ENCODE data around the gene SLC39A11. TPM values are rescaled to one million over a fixed set of nuclear protein-coding genes. Genes with fewer than 3 reads are reported as not detected.

SLC39A11 gene
- polyA plus RNA-seq, 1 of the 3 experiments (the other 2 are of a cell fraction): 23.5 TPM

- Histone ChIP-seq H3F3A (replicated peaks; ENCODE audit: insufficient read depth) (no peaks in the 10 kb centered on the region), H2AFZ (ENCODE audit: low read depth) (no peak overlapping the region), H3K9me3 (no peaks in the 10 kb centered on the region), H3K4me1 (ENCODE audit: control insufficient read depth in 1 of 2, insufficient read depth in 2 of 2, low read depth in 1 of 2, low read length in 1 of 2) (peaks cover under 1 to 6% of the 10 kb centered on the region in 2 experiments; a peak in 1 of 4 replicates), H4K20me1 (ENCODE audit: insufficient read depth) (no peaks in the 10 kb centered on the region), H3K4me3 (ENCODE audit: low read depth in 2 of 2, low read length in 1 of 2) (no peak overlapping the region), H3K27ac (ENCODE audit: low read depth in 2 of 2, low read length in 1 of 2) (no peak overlapping the region), H3K9ac (no peak overlapping the region), H3K9me2 (no peaks in the 10 kb centered on the region), H3K79me2 (ENCODE audit: insufficient read depth) (0 out of 2 replicates have a peak, but pooled peaks cover 3% of the 10 kb centered on the region), H3K36me3 (replicated peaks in 1 of 2; ENCODE audit: control insufficient read depth in 1 of 2, insufficient read depth in 2 of 2, low read length in 1 of 2) (no peaks in the 10 kb centered on the region), H3K4me2 (no peak overlapping the region), H3K27me3 (ENCODE audit: insufficient read depth) (no peaks in the 10 kb centered on the region)
- 89% methylated on average over 6 of the region's 6 CpGs for WGBS (ENCODE audit: low lambda C conversion rate)
- ChIA-PET POLR2A (no interaction called here), CTCF (interaction anchor here (0.6 kb wide), 1 partner anchor 30 kb away, joined by 3 read pairs; no protein-coding TSS in a partner anchor)
- no peak for DNase-seq
- TF ChIP-seq TCF12 (IDR thresholded peaks at IDR 0.05) (no peak), NRF1 (IDR thresholded peaks at IDR 0.05; ENCODE audit: low read depth, low read length) (no peak), GABPA (IDR thresholded peaks at IDR 0.05; ENCODE audit: low read depth) (no peak), USF1 (IDR thresholded peaks at IDR 0.05; ENCODE audit: borderline replicate concordance, low read depth) (no peak), MEF2A (IDR thresholded peaks at IDR 0.05; ENCODE audit: borderline replicate concordance, low read depth) (no peak), FOXJ3 (CRISPR knock-in tag; IDR thresholded peaks at IDR 0.05) (no peak), RCOR1 (IDR thresholded peaks at IDR 0.05; ENCODE audit: low read length) (no peak)
Measured at GRCh38 chr17:73096866-73097265, 4.4 kb upstream of the SLC39A11 start.

- no peaks in the 10 kb centered on the region for H3K9me2 ChIP-seq
- POLR2A ChIA-PET: no interaction called here
- no peak for DNase-seq
- no peak overlapping the region for H3K4me2 ChIP-seq
- no peak overlapping the region for H3K9ac ChIP-seq
- no peaks in the 10 kb centered on the region for H4K20me1 ChIP-seq (ENCODE audit: insufficient read depth)
- peaks cover 3 to 10% of the 10 kb centered on the region in 2 experiments; a peak in 2 of 4 replicates for H3K4me1 ChIP-seq (ENCODE audit: control insufficient read depth in 1 of 2, insufficient read depth in 2 of 2, low read depth in 1 of 2, low read length in 1 of 2)
- no peaks in the 10 kb centered on the region for H3F3A ChIP-seq (replicated peaks; ENCODE audit: insufficient read depth)
- no peaks in the 10 kb centered on the region for H3K36me3 ChIP-seq (replicated peaks in 1 of 2; ENCODE audit: control insufficient read depth in 1 of 2, insufficient read depth in 2 of 2, low read length in 1 of 2)
- 90% methylated on average over 6 of the region's 6 CpGs for WGBS (ENCODE audit: low lambda C conversion rate)
- CTCF ChIA-PET: no interaction called here
- H3K4me3 ChIP-seq (ENCODE audit: low read depth in 2 of 2, low read length in 1 of 2): no peak overlapping the region
- TF ChIP-seq EZH2phosphoT487 (IDR thresholded peaks at IDR 0.05; ENCODE audit: borderline replicate concordance, low read depth): no peak
- TF ChIP-seq MEF2A (IDR thresholded peaks at IDR 0.05; ENCODE audit: borderline replicate concordance, low read depth): no peak
- no peak for TF ChIP-seq MXI1 (IDR thresholded peaks at IDR 0.05; ENCODE audit: low read depth, low read length)
- TF ChIP-seq FOSL2 (IDR thresholded peaks at IDR 0.05; ENCODE audit: borderline replicate concordance, low read depth): no peak
- TF ChIP-seq NRF1 (IDR thresholded peaks at IDR 0.05; ENCODE audit: low read depth, low read length): no peak
- no peak for TF ChIP-seq USF1 (IDR thresholded peaks at IDR 0.05; ENCODE audit: borderline replicate concordance, low read depth)
- no peak for TF ChIP-seq RCOR1 (IDR thresholded peaks at IDR 0.05; ENCODE audit: low read length)
- TF ChIP-seq FOXJ3 (CRISPR knock-in tag; IDR thresholded peaks at IDR 0.05): no peak
- no peak overlapping the region for H3K27ac ChIP-seq (ENCODE audit: low read depth in 2 of 2, low read length in 1 of 2)
- H3K79me2 ChIP-seq (ENCODE audit: insufficient read depth): 0 out of 2 replicates have a peak, but pooled peaks cover 7% of the 10 kb centered on the region
- no peaks in the 10 kb centered on the region for H3K9me3 ChIP-seq
- no peaks in the 10 kb centered on the region for H3K27me3 ChIP-seq (ENCODE audit: insufficient read depth)
- no peak overlapping the region for H2AFZ ChIP-seq (ENCODE audit: low read depth)
Measured at GRCh38 chr17:73096211-73096610, 3.7 kb upstream of the SLC39A11 start.
